ENCODE data around the gene DENND1B.

DENND1B gene

DNA sequence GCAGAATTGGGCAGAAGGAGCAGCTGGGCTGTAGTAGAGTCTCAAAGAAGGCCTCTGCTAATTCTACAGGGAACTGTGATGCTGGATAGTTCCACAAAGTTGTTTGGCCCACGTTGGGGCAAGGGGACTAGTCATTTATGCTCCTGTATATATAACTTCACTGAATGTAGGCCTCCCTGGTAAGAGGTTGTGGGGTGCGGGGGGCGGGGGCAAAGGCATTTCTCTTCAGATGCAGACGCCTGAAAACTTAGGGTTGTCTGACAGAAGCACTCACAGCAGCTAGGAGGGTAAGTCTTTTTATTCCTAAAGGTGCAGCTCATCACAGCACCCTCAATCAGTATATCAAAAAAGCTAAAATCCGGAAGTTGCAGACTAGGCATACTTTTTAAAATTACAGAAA, 38.5 kb upstream of the DENND1B start (continued):
- TF ChIP-seq ZNF26 (tag by site-specific recombination; IDR thresholded peaks at IDR 0.05) (no peak), ZNF473 (tag by site-specific recombination; IDR thresholded peaks at IDR 0.05) (no peak)

GRCh38 chr1:197811769-197812168, 36.5 kb upstream of the DENND1B start:
- Histone ChIP-seq H3K36me3 (ENCODE audit: control insufficient read depth in 2 of 2, insufficient read depth in 1 of 2, low read length in 2 of 2) (no peaks in the 10 kb centered on the region), H3K4me1 (ENCODE audit: control insufficient read depth, insufficient read depth, low read length) (no peaks in the 10 kb centered on the region), H3K4me3 (ENCODE audit: low read depth, low read length) (no peak overlapping the region), H3K27ac (ENCODE audit: extremely low read depth, low read depth, low read length) (no peak overlapping the region), H3K9me3 (ENCODE audit: control insufficient read depth, insufficient read depth, low read depth, low read length) (no peaks in the 10 kb centered on the region)
- ChIA-PET CTCF (interaction anchor here (0.7 kb wide), 2 partner anchors 27 to 193 kb away, joined by 3 read pairs; no protein-coding TSS in a partner anchor), POLR2A (interaction anchor here (0.7 kb wide), 1 partner anchor 37 kb away, joined by 3 read pairs; the partner anchor contains the start of gene DENND1B)
- TF ChIP-seq ZNF670 (tag by site-specific recombination; IDR thresholded peaks at IDR 0.05; ENCODE audit: low read depth) (no peak), ZSCAN16 (tag by site-specific recombination; IDR thresholded peaks at IDR 0.05) (no peak), ZBTB7A (tag by site-specific recombination; IDR thresholded peaks at IDR 0.05; ENCODE audit: low read depth) (no peak), ZNF404 (tag by site-specific recombination; IDR thresholded peaks at IDR 0.05) (no peak), ZNF274 (IDR thresholded peaks at IDR 0.05; ENCODE audit: low read length) (no peak), ZNF274 (tag by site-specific recombination; IDR thresholded peaks at IDR 0.05; ENCODE audit: borderline replicate concordance) (no peak), ZBTB48 (tag by site-specific recombination; IDR thresholded peaks at IDR 0.05) (no peak), SCRT2 (tag by site-specific recombination; IDR thresholded peaks at IDR 0.05) (no peak), ZNF560 (tag by site-specific recombination; IDR thresholded peaks at IDR 0.05; ENCODE audit: borderline replicate concordance) (no peak), ZNF24 (tag by site-specific recombination; IDR thresholded peaks at IDR 0.05) (no peak), ZNF248 (tag by site-specific recombination; IDR thresholded peaks at IDR 0.05) (no peak), SCRT1 (tag by site-specific recombination; IDR thresholded peaks at IDR 0.05; ENCODE audit: borderline replicate concordance) (no peak), ZNF221 (tag by site-specific recombination; IDR thresholded peaks at IDR 0.05; ENCODE audit: borderline replicate concordance) (no peak), ZNF510 (tag by site-specific recombination; IDR thresholded peaks at IDR 0.05; ENCODE audit: insufficient replicate concordance) (no peak)
- TF ChIP-seq, protein P1, sequence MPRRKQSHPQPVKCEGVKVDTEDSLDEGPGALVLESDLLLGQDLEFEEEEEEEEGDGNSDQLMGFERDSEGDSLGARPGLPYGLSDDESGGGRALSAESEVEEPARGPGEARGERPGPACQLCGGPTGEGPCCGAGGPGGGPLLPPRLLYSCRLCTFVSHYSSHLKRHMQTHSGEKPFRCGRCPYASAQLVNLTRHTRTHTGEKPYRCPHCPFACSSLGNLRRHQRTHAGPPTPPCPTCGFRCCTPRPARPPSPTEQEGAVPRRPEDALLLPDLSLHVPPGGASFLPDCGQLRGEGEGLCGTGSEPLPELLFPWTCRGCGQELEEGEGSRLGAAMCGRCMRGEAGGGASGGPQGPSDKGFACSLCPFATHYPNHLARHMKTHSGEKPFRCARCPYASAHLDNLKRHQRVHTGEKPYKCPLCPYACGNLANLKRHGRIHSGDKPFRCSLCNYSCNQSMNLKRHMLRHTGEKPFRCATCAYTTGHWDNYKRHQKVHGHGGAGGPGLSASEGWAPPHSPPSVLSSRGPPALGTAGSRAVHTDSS (tag by site-specific recombination; IDR thresholded peaks at IDR 0.05) = no peak
- TF ChIP-seq, protein P2, sequence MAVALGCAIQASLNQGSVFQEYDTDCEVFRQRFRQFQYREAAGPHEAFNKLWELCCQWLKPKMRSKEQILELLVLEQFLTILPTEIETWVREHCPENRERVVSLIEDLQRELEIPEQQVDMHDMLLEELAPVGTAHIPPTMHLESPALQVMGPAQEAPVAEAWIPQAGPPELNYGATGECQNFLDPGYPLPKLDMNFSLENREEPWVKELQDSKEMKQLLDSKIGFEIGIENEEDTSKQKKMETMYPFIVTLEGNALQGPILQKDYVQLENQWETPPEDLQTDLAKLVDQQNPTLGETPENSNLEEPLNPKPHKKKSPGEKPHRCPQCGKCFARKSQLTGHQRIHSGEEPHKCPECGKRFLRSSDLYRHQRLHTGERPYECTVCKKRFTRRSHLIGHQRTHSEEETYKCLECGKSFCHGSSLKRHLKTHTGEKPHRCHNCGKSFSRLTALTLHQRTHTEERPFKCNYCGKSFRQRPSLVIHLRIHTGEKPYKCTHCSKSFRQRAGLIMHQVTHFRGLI (tag by site-specific recombination; IDR thresholded peaks at IDR 0.05) = no peak

- Histone ChIP-seq H3K4me3 (ENCODE audit: low read depth, low read length) (no peak overlapping the region), H3K9me3 (ENCODE audit: control insufficient read depth, insufficient read depth, low read depth, low read length) (no peaks in the 10 kb centered on the region), H3K27ac (ENCODE audit: extremely low read depth, low read depth, low read length) (no peak overlapping the region), H3K36me3 (ENCODE audit: control insufficient read depth in 2 of 2, insufficient read depth in 1 of 2, low read length in 2 of 2) (no peaks in the 10 kb centered on the region), H3K4me1 (ENCODE audit: control insufficient read depth, insufficient read depth, low read length) (no peaks in the 10 kb centered on the region)
- CTCF ChIA-PET = no interaction called here
- TF ChIP-seq ZNF362 (tag by site-specific recombination; IDR thresholded peaks at IDR 0.05) (no peak), ZNF621 (tag by site-specific recombination; IDR thresholded peaks at IDR 0.05) (no peak), SP2 (tag by site-specific recombination; IDR thresholded peaks at IDR 0.05) (no peak), TRIM28 (IDR thresholded peaks at IDR 0.05; ENCODE audit: borderline replicate concordance, low read length) (no peak)
- POLR2A ChIA-PET = no interaction called here
Observed at GRCh38 chr1:197810812-197811211, 35.5 kb upstream of the DENND1B start.
